Body of pancreas (tissue), 4 donors: ENCODE measurements around the gene UMODL1. TPM values are rescaled to one million over a fixed set of nuclear protein-coding genes. Genes with fewer than 3 reads are reported as not detected.

Source experiments
- ATAC-seq: fragments of 150-250 bp; one replicate; pipeline ENCODE4 v1.9.1; 2016
- DNase-seq, 4 donors: peaks; one replicate each; pipeline ENCODE4 v3.0.0-alpha.2; 2019
- H3K27ac ChIP-seq, 4 donors: fragments of 200-600 bp; sonication (generic); 1 replicate in 3 of 4; 2 replicates in 1 of 4; pipeline versions ENCODE4 v1.5.1 to v1.6.1; 2016 to 2019; ENCODE audit warnings: mild to moderate bottlenecking in 1 of 4, mixed read lengths in 1 of 4, moderate library complexity in 1 of 4
- H3K27me3 ChIP-seq, 2 donors: fragments of 200-600 bp; sonication (generic); one replicate each; pipeline ENCODE4 v1.6.0; 2016; ENCODE audit warnings: mild to moderate bottlenecking in 1 of 2
- H3K36me3 ChIP-seq, 2 donors: fragments of 200-600 bp; sonication (generic); replicated peaks in 1 of 2; 2 replicates each; pipeline ENCODE4 v1.5.1; 2016; ENCODE audit warnings: low read depth in 2 of 2; ENCODE audit not compliant: insufficient read depth in 1 of 2
- H3K4me1 ChIP-seq: fragments of 200-600 bp; sonication (generic); one replicate; pipeline ENCODE4 v1.6.0; 2016
- H3K4me3 ChIP-seq, 2 donors: fragments of 200-600 bp; sonication (generic); 1 replicate in 1 of 2; 2 replicates in 1 of 2; pipeline ENCODE4 v1.5.1; 2016 to 2019
- H3K9me3 ChIP-seq, 3 donors: fragments of 200-600 bp; sonication (generic); 1 replicate in 2 of 3; 2 replicates in 1 of 3; pipeline ENCODE4 v1.5.1; 2016
- POLR2A ChIP-seq, 3 donors: fragments of 450-650 bp; IDR thresholded peaks; one replicate each; pipeline ENCODE4 v1.6.1; 2016; ENCODE audit warnings: antibody characterized with exemption in 3 of 3, mild to moderate bottlenecking in 2 of 3
- WGBS, 2 donors: methylation state at CpG; one replicate each; pipeline ENCODE4 v1.1.5; 2017; 5-methylcytosine and 5-hydroxymethylcytosine counted together
- intact Hi-C: fragments of 100-400 bp; cut with DNase I; formaldehyde crosslinking; loops from one replicate; pipeline ENCODE4 v1.15.1; 2023
- total RNA-seq, 2 donors: library from RNA; depleted of rRNA; stranded (reverse); fragments of >200 nt; gene quantifications; one replicate each; pipeline ENCODE4 v1.1.0, GENCODE V29; 2016
- TF ChIP-seq, protein P1 (sequence below), 7 experiments: fragments of 450-650 bp in 4 of 7; fragments of 200-600 bp in 3 of 7; sonication (generic) in 3 of 7; IDR thresholded peaks; one replicate each; pipeline ENCODE4 v1.5.1; 2016 to 2019; ENCODE audit warnings: antibody characterized with exemption in 7 of 7

UMODL1 gene
- total RNA-seq, 2 donors from 2014 or later = not detected

DNA sequence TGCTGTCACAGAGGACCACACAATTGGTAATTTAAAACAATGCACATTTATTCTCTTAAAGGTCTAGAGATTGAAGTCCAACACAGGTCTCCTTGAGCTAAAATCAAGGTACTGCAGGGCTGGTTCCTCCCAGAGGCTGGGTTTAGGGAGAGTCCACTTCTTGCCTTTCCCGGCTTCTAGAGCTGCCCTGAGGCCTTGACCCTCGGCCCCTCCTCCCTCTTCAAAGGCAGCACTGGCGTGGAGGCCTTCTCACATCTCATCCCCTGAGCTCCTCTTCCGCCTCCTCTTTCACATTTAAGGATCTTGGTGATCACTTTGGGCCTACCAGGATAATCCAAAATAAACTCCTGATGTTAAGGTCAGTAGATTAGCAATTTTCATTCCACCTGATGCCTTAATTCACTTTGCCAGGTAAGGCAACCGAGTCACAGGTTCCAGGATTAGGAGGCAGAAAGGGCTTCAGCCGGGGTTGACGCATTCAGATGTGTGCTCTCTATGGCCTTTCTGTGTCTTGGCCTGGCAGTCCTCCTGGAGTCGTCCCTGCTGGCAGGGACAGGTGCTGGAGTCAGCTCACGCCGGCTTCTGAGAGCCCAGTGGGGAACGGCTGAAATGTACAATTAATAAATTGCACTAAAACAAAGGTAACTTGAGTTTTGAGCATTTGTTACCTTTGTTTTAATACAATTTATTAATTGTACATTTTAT, 86.6 kb downstream of the UMODL1 start:
- no peaks in the 10 kb centered on the region for H3K4me1 ChIP-seq
- H3K9me3 ChIP-seq = no peaks in the 10 kb centered on the region
- intact Hi-C loops = no loop called here
- 81 to 84% methylated on average over 11 of the region's 11 CpGs for WGBS, 2 donors
- DNase-seq = no peak
- no peak overlapping the region for H3K4me3 ChIP-seq
- ATAC-seq = no peak
- no peak for TF ChIP-seq POLR2A (IDR thresholded peaks at IDR 0.05)
- TF ChIP-seq, protein P1, sequence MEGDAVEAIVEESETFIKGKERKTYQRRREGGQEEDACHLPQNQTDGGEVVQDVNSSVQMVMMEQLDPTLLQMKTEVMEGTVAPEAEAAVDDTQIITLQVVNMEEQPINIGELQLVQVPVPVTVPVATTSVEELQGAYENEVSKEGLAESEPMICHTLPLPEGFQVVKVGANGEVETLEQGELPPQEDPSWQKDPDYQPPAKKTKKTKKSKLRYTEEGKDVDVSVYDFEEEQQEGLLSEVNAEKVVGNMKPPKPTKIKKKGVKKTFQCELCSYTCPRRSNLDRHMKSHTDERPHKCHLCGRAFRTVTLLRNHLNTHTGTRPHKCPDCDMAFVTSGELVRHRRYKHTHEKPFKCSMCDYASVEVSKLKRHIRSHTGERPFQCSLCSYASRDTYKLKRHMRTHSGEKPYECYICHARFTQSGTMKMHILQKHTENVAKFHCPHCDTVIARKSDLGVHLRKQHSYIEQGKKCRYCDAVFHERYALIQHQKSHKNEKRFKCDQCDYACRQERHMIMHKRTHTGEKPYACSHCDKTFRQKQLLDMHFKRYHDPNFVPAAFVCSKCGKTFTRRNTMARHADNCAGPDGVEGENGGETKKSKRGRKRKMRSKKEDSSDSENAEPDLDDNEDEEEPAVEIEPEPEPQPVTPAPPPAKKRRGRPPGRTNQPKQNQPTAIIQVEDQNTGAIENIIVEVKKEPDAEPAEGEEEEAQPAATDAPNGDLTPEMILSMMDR (IDR thresholded peaks at IDR 0.05) = no peak
- no peaks in the 10 kb centered on the region for H3K36me3 ChIP-seq
- no peaks in the 10 kb centered on the region for H3K27me3 ChIP-seq
- no peak overlapping the region for H3K27ac ChIP-seq

DNA sequence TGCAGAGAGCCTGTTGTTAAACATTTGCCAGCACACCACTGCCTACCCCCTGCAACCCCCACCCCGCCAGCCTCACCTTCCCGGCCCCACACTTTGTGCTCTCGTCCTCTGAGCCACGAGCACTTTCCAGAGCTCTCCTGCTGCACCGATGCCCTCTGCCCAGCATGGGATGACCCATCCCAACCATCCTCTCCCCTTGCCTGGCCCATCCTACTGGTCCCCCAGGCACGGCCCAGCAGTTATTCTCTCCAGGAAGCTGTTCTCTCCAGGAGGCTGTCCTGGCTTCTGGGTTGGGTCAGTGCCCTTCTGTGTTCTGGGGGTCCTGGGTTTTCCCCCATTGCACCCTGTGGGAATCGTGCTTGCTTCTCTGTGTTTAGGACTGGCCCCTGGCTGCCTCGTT, 87.7 kb downstream of the UMODL1 start:
- DNase-seq = no peak
- WGBS, 2 donors = 67 to 72% methylated on average over 8 of the region's 8 CpGs
- Histone ChIP-seq H3K9me3 (no peaks in the 10 kb centered on the region), H3K36me3 (no peaks in the 10 kb centered on the region), H3K4me1 (no peaks in the 10 kb centered on the region), H3K27ac (no peak overlapping the region), H3K27me3 (no peaks in the 10 kb centered on the region), H3K4me3 (no peak overlapping the region)
- intact Hi-C loops = no loop called here
- no peak for ATAC-seq
- TF ChIP-seq POLR2A (IDR thresholded peaks at IDR 0.05) = no peak
- TF ChIP-seq, protein P1 (IDR thresholded peaks at IDR 0.05) = no peak

DNA sequence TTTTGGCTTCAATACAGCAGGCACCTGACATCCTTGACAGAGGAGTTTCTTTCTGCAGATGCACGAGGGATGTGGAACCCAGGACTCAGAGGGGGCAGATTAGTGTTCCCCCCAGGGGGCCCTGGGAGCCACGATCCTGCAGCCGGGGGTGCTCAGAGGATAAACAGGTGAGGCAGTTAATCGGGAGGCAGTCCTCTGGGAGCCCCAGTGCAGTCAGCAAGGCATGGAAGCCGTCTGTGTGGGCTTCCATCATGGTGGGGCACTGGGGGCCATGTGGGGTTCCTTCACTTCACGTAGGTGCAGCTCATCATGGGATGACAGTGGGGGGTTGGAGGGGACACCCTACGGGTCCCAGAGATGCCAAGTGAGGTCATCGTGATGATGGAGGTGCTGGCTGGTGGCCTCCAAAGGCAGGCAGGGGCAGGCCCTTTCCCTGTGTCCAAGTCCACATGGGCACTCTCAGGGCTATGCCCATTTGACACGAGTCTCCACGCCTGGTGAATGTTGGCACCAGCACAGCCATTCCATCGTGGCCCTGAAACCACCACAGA, 88.5 kb downstream of the UMODL1 start:
- no peak overlapping the region for H3K4me3 ChIP-seq
- no peaks in the 10 kb centered on the region for H3K4me1 ChIP-seq
- 51 to 55% methylated on average over 8 to 11 of the region's 11 CpGs for WGBS, 2 donors
- intact Hi-C loops = no loop called here
- no peak for TF ChIP-seq POLR2A (IDR thresholded peaks at IDR 0.05)
- TF ChIP-seq, protein P1 (IDR thresholded peaks at IDR 0.05) = no peak
- no peak for DNase-seq
- ATAC-seq = no peak
- H3K9me3 ChIP-seq = no peaks in the 10 kb centered on the region
- no peak overlapping the region for H3K27ac ChIP-seq
- no peaks in the 10 kb centered on the region for H3K36me3 ChIP-seq
- no peaks in the 10 kb centered on the region for H3K27me3 ChIP-seq

DNA sequence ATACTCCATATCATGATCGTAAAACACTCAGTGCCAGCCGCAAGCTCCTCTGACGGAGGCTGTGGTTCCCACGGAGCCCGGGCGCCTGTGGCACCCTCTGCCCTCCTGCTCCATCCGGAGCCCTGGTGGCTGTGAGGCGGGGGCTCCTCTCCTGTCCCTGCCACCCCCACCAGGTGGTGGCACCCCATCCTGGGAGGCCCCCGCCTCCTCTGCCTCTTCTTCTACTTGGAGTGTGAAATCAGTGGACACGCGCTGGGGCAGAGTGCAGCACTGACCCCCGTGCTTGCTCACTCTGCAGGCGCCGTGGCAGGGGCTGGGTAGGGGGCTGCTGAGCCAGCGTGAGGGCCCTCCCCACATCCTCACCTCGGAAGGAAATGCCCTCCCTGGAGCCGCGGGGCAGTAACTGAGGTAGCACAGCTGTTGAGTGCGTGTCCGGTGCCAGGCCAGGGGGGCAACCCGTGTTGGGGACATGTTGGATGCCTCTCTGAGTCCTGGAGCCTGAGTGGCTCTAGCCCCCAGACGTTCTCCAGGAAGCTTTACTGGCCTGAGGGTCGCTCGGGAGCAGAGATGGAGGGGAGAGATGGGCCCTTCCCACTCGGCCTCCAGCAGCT, 89.1 kb downstream of the UMODL1 start:
- Histone ChIP-seq H3K4me1 (no peaks in the 10 kb centered on the region), H3K27ac (no peak overlapping the region), H3K9me3 (no peaks in the 10 kb centered on the region), H3K36me3 (no peaks in the 10 kb centered on the region), H3K27me3 (no peaks in the 10 kb centered on the region), H3K4me3 (no peak overlapping the region)
- TF ChIP-seq, protein P1 (IDR thresholded peaks at IDR 0.05) = no peak
- TF ChIP-seq POLR2A (IDR thresholded peaks at IDR 0.05) = no peak
- WGBS, 2 donors = 69 to 82% methylated on average over 13 to 22 of the region's 25 CpGs
- ATAC-seq (no peak), DNase-seq (no peak)
- intact Hi-C loops = no loop called here
